ENCODE measurements around the gene ENTPD8. TPM values are rescaled to one million over a fixed set of nuclear protein-coding genes. Genes with fewer than 3 reads are reported as not detected.
"Not testable (repeated sequence)": the region's sequence is repeated elsewhere in the genome, so short reads cannot be mapped to it uniquely, and the experiment has no call there.

ENTPD8 gene
- total RNA-seq, 1 experiment from 2014 or later = not detected

DNA sequence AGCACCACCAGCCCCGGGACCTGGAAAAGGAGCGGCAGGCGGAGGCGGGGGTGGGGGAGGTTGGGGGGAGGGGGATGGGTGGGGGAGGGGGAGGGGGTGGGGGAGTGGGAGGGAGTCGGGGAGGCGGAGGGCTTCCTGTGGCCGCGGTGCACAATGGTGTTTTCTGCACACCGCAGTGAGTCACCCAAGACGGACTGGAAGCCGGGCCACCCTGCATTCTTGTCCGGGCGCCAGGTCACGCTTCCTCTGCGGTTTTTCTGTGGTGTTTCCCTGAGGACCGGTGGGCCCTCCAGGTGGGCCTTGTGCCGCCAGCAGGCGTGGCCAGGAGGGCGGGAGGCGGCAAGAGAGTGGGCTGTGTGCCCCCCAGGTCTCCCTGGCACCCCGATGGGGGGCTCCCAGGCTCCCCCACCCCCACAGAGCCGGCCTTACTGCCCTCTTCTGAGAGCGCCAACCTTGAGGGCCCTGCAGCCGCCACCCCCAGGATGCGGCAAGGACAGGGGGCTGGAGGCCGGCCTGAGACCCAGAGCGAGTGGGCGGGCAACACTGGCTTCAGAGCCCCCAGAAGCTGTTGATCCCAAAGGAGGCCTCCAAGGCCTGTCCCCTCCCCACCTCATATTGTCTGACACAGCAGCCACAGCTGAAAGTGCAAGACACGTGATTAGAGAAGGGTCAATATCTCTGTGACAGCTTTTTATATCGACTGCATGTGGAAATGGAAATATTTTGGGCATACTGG, 29.3 kb downstream of the ENTPD8 start:
- peaks cover 30% of the 10 kb centered on the region for H3K4me1 ChIP-seq
- H3K27ac ChIP-seq = peak overlapping the region; percentile 87
- peak overlapping the region; percentile 51 for H3K4me3 ChIP-seq
- no peaks in the 10 kb centered on the region for H3K9me3 ChIP-seq (replicated peaks)
- DNase-seq = peak; percentile 93
- no peaks in the 10 kb centered on the region for H3K36me3 ChIP-seq
- peaks cover 4% of the 10 kb centered on the region for H3K27me3 ChIP-seq

DNA sequence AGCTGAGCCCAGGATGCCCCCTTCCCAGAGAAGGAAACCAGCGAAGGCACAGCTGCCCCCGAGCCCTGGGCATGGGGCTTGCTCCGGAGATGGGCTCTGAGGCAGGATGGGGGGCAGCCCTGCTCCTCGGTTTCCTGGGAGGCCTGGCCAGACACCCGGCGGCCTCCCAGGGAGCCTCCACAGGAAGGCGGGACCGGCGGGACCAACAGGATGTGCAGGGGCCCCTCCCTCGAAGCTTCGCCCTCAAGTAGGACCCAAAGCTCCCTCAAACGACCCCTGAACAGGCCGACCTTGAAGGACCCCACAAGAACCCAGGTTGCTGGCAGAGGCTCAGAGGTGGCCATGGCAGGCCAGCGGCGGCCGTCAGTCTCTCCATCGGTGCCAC, 29.9 kb downstream of the ENTPD8 start:
- Histone ChIP-seq H3K36me3 (no peaks in the 10 kb centered on the region), H3K4me3 (peak overlapping the region; percentile 51), H3K27me3 (peaks cover 7% of the 10 kb centered on the region), H3K4me1 (peaks cover 30% of the 10 kb centered on the region), H3K9me3 (replicated peaks) (no peaks in the 10 kb centered on the region), H3K27ac (peak overlapping the region; percentile 55; the same call in 1 of the 2 replicates)
- peak; percentile 70 for DNase-seq

DNA sequence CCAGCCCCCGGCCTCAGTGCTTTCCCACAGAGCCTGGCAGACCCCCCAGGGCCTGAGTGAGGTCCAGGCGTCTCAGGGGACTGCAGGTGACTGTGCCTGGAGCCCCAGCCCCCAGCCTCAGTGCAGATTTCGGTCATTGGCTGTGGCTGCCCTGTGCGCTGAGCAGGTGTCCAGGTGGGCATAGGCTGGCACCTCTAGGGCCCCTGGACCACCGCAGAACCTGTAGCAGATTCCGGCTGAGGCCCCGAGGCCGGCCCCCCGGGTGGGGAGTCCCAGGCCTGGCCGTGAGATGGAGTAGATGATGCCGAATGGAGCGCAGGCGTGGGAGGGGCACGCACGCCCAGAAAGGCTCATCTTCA, 30.3 kb downstream of the ENTPD8 start:
- no peaks in the 10 kb centered on the region for H3K36me3 ChIP-seq
- H3K4me1 ChIP-seq = peaks cover 30% of the 10 kb centered on the region
- H3K27me3 ChIP-seq = peaks cover 7% of the 10 kb centered on the region
- H3K9me3 ChIP-seq (replicated peaks) = no peaks in the 10 kb centered on the region
- DNase-seq = no peak
- peak overlapping the region; percentile 55; the same call in 1 of the 2 replicates for H3K27ac ChIP-seq
- peak overlapping the region; percentile 51 for H3K4me3 ChIP-seq

DNA sequence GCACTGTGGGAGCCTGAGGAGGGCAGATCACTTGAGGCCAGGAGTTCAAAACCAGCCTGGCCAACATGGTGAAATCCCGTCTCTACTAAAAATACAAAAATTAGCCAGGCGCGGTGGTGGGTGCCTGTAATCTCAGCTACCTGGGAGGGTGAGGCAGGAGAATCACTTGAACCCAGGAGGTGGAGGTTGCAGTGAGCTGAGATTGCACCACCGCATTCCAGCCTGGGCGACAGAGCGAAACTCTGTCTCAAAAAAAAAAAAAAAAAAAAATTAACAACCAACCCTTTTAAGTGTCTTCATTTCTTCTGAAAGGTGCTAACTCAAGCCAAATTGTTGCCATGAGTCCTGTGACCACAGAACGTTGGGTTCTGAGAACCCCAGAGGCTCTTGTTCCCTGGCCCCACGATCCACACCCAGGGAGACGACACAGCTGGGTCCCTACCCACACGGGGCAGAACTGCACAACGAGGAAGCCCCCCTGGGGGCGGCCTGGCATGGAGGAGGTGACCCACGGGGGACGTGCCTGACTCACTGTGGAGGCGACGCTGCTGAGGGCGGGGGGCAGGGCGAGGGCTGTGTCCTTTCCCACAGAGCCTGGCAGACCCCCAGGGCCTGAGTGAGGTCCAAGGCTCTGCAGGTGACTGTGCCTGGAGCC, 30.8 kb downstream of the ENTPD8 start:
- peaks cover 30% of the 10 kb centered on the region for H3K4me1 ChIP-seq
- H3K27me3 ChIP-seq; H3K9me3 ChIP-seq (replicated peaks); H3K36me3 ChIP-seq; DNase-seq; H3K4me3 ChIP-seq; H3K27ac ChIP-seq: not testable (repeated sequence)

DNA sequence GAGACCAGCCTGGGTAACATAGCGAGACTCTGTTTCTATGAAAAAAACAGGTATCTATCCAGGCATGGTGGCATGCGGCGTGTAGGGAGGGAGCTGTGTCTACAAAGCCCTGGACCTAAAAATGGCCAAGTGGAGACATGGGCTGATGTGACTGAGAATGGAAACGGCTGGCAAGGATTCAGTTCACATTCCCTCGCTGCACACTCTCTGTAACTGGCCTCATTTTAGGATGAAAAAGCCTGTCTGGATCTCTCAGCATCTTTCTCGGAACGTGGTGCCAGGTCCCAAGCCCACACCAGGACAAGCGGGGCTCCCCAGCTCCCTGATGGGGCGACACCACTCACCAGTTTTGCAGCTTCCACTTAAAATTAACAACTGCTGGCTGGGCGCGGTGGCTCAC, 31.6 kb downstream of the ENTPD8 start:
- no peak for DNase-seq
- H3K27ac ChIP-seq = no peak overlapping the region
- H3K4me1 ChIP-seq = peaks cover 30% of the 10 kb centered on the region
- peaks cover 7% of the 10 kb centered on the region for H3K27me3 ChIP-seq
- no peaks in the 10 kb centered on the region for H3K9me3 ChIP-seq (replicated peaks)
- no peak overlapping the region for H3K4me3 ChIP-seq
- no peaks in the 10 kb centered on the region for H3K36me3 ChIP-seq

DNA sequence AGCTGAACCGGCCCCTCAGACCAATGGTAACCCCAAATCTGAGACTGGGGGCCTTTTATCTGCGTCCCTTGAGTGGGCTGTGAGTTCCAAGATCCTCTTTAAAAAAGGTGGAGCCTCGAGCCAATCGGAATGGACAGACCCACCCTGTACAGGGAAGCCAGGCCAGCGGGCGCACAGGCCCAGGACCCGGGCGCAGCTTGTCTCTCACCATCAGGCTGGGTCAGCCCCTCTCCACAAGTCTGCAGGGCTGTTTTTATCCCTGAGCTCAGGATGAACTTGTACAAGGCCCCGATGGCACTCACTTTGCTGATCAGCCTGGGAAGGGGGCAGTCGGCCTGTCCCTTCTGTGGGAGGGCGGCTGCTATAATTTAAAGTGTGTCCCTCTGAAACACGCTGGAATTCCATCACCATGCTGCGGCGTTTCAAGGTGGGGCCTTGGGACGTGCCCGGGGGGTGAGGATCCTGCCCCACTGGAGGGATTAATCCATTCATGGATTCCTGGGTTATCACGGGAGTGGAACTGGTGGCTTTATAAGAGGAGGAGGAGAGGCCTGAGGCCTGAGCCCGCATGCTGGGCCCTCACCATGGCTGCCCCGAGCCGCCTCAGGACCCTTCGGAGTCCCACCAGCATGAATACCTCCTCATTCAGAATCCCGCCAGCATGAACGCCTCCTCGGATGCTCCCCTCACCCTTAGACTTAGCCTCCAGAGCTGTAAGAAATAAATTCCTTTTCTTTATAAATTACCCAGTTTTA, 32.3 kb downstream of the ENTPD8 start:
- no peaks in the 10 kb centered on the region for H3K36me3 ChIP-seq
- no peak for DNase-seq
- H3K4me3 ChIP-seq = no peak overlapping the region
- H3K9me3 ChIP-seq (replicated peaks) = no peaks in the 10 kb centered on the region
- H3K27me3 ChIP-seq = peaks cover 7% of the 10 kb centered on the region
- no peak overlapping the region for H3K27ac ChIP-seq
- peaks cover 30% of the 10 kb centered on the region for H3K4me1 ChIP-seq

DNA sequence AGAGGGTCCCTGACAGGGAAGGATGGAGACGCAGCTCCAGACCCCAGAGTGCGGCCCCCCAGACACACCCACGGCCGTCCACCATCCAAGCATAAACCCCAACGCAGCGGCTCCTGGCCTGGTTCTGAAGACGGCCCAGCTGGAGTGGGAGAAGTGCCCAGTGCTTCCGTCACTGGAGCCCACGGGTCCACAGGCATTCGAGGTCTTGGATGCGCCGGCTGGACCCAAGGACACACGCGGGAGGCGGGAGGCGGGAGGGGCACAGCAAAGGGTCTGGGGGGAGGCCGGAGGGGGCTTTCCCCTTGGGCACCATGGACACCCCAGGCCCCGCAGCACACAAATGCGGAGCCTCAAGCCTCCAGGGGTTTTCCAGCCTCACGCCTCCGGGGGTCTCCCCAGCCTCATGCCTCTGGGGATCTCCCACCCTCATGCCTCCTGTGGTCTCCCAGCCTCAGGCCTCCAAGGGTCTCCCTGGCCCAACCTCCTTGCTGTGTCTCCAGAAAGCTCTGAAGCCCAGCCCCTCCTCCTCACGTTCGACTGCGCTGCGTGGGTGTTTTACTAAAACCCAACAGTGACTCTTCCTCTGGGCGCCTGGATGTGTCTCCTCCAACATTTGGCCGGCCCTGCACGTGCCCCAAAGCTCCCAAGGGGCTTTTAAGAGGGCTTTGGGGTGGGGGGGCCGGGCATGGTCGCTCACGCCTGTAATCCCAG, 33.4 kb downstream of the ENTPD8 start:
- Histone ChIP-seq H3K9me3 (replicated peaks) (no peaks in the 10 kb centered on the region), H3K4me3 (no peak overlapping the region), H3K27ac (no peak overlapping the region), H3K4me1 (peaks cover 27% of the 10 kb centered on the region), H3K27me3 (peaks cover 7% of the 10 kb centered on the region), H3K36me3 (no peaks in the 10 kb centered on the region)
- DNase-seq = no peak

DNA sequence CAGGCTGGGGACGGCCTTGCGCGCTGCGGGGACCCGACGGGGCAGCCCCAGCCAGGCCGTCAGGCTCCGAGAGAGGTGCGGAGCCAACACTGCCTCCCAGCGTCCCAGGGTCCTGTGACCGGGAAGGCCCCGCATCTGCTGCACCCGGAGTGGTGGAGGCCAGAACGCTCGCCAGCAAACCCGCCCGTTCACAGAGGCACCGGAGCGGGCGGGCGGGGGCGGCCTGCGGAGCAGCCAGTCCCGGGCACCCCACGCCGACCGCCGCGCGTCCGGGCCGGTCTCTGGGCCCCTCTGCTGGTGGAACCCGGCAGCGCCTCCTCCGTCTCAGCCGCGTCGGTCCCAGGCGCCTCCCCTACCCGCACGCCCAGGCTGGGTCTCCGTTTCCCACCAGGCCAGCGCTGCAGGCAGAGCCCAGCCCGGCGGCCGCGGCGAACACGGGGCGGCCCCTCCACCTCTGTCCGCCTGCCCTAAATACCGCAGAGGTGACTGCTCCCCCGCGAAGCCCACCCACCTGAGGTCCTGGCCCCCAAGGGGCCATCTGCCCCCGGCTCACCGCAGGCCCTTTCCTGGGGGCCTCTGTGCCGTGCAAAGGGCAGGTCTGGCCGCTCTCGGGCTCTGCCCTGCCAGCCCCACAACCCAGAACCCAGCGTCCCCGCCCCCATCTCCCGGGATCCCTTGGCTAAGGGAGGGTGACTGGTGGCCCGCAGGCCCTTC, 34.1 kb downstream of the ENTPD8 start:
- Histone ChIP-seq H3K9me3 (replicated peaks) (no peaks in the 10 kb centered on the region), H3K27me3 (peaks cover 7% of the 10 kb centered on the region), H3K36me3 (no peaks in the 10 kb centered on the region), H3K4me3 (peak overlapping the region; percentile 30; the same call in 1 of the 2 replicates), H3K27ac (no peak overlapping the region), H3K4me1 (peaks cover 24% of the 10 kb centered on the region)
- peak; percentile 73 to 79 for DNase-seq

DNA sequence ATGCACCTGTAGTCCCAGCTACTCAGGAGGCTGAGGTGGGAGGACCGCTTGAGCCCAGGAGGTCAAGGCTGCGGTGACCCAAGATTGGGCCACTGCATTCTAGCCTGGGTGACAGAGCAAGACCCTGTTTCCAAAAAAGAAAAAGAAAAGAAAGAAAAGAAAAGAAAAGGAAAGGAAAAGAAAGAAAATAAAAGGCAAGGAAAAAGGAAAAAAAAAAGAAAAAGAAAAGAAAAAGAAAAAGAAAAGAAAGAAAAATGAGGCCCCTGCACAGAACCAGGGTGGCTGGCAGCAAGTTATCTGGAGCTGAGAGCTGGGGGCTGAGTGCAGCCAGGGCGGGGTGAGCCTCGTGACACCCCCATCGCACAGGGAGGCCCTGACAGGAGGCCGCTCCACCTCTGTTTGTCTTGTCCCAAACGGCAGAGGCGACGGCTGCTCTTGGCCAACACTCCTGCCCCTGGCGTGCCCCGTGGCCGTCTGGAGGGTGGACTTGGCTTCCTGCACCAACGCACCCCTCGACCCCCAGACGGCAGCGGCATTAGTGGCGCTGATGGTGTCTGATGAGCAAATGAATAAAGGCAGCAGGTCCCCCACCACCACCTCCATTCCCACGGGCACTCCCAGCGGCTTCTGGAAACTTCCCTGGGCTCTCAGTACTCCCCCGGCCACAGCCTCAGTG, 34.9 kb downstream of the ENTPD8 start:
- H3K4me1 ChIP-seq = peaks cover 19% of the 10 kb centered on the region
- no peaks in the 10 kb centered on the region for H3K9me3 ChIP-seq (replicated peaks)
- no peaks in the 10 kb centered on the region for H3K36me3 ChIP-seq
- no peak overlapping the region for H3K27ac ChIP-seq
- H3K4me3 ChIP-seq = no peak overlapping the region
- no peak for DNase-seq
- H3K27me3 ChIP-seq = peaks cover 7% of the 10 kb centered on the region

DNA sequence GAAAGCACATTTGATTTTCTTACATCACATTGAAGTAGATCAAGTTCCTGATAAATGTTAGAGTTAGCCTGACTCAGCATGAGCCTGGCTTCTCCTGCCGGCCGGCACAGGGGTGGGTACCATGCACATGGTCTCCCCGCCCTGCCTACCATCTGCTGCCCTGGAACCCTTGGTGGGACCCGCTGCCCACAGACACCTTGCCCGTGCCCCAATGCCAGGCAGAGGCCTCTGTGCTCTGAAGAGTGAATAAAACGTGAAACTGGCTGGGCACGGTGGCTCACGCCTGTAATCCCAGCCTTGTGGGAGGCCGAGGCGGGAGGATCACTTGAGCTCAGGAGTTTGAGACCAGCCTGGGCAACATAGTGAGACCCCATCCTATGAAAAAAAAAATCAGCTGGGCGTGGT, 35.5 kb downstream of the ENTPD8 start:
- H3K9me3 ChIP-seq (replicated peaks) = no peaks in the 10 kb centered on the region
- no peak overlapping the region for H3K4me3 ChIP-seq
- H3K4me1 ChIP-seq = peaks cover 13% of the 10 kb centered on the region
- H3K36me3 ChIP-seq = no peaks in the 10 kb centered on the region
- H3K27me3 ChIP-seq = peaks cover 7% of the 10 kb centered on the region
- DNase-seq = no peak
- H3K27ac ChIP-seq = no peak overlapping the region

DNA sequence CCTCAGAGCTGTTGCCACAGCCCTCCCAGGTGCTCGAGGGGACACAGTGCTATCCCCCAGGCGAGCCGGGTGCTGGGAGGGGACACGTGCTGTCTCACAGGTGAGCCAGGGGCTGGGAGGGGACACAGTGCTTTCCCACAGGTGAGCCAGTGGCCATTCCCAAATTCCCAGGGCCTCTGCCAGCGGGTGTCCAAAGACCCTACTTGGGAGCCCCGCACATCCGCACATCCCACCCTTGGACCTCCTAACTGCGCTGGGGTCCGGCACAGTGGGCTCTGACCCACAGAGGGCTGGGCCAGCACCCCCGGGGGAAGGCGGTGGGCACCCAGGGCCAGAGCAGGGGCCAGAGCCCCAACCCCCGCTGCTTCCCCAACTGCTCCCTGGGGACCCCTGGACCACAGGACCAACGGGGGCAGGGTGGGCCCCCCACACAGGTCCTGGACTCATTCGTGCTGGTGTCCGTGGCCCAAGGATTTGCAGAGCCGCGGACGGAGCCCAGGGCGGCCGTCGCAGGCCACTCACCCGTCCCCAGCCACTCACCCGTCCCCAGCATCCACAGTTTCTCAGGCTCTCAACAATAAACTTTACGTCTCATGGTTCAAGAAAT, 36.1 kb downstream of the ENTPD8 start:
- Histone ChIP-seq H3K4me3 (no peak overlapping the region), H3K9me3 (replicated peaks) (no peaks in the 10 kb centered on the region), H3K27ac (no peak overlapping the region), H3K4me1 (peaks cover 11% of the 10 kb centered on the region), H3K36me3 (no peaks in the 10 kb centered on the region), H3K27me3 (peaks cover 7% of the 10 kb centered on the region)
- DNase-seq = no peak

DNA sequence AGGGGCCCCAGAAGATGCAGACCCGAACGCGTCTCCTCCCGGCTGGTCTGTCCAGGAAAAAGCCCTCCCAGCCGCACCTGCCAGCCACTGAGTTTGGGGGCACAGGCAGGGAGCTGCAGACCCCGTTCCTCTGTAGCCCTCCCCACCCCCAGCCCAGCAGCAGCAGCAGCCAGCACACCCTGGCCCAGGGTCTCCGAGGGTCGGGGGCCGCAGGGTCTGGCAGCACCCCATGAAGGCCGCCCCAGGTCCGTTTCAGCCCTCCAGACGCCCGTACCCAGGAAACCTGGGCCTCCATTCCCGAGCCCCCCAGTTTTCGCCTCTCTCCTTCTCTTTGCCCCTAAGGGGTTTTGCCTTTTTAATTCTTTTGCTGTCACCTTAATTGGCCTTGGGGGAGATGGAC, 37.9 kb downstream of the ENTPD8 start:
- Histone ChIP-seq H3K9me3 (replicated peaks) (no peaks in the 10 kb centered on the region), H3K4me3 (no peak overlapping the region), H3K36me3 (no peaks in the 10 kb centered on the region), H3K27ac (no peak overlapping the region), H3K4me1 (peaks cover 11% of the 10 kb centered on the region), H3K27me3 (peaks cover 7% of the 10 kb centered on the region)
- no peak for DNase-seq

DNA sequence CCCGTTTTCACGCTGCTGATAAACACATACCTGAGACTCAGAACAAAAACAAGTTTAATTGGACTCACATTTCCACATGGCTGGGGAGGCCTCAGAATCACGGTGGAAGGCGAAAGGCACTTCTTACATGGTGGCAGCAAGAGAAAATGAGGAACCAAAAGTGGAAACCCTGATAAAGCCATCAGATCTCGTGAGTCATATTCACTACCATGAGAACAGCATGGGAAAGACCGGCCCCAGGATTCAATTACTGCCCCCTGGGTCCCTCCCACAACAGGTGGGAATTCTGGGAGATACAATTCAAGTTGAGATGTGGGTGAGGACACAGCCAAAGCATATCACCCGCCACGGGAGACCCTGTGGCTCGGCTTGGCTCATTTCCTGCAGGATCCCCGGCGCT, 38.4 kb downstream of the ENTPD8 start:
- DNase-seq = peak; percentile 66 to 78
- no peaks in the 10 kb centered on the region for H3K36me3 ChIP-seq
- peaks cover 11% of the 10 kb centered on the region for H3K4me1 ChIP-seq
- H3K27me3 ChIP-seq = peaks cover 7% of the 10 kb centered on the region
- H3K9me3 ChIP-seq (replicated peaks) = no peaks in the 10 kb centered on the region
- no peak overlapping the region for H3K27ac ChIP-seq
- no peak overlapping the region for H3K4me3 ChIP-seq
